ENCODE results near the gene IL22RA2.

IL22RA2 gene

DNA sequence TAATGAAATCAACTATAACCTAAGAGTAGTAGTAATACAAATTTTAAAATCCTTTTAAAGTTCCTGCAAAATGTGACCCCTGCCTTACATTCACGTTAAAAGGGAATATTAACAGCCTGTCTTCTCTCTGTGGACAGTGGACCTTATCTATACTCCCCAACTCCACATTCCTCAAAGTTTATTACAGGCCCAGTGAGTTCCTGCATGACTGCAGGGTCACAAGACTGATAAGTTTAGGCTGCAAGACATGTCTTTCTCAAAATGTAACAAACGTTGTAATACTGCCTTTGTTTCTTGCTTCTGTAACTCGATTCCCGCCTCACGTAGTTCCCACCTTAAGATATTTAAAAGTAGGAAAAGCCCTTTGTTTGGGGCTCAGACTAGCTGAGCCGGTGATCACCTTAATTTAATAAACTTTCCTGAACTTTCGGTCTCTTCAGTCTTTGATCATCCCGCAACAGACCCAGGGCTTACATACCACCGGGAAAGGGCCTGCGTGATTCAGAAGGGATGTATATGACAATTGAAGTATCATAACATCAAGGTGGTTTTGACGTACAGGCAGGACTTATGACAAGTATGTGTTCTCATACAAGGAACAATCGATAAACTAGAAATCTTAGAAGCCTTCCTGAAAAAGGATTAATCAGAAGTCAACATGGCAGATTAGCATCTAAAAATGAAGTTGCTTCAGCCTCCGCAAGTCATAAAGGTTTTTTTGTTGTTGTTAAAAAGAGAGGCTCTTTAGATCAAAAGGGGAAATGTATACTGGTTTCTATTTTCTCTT lies 3.0 kb downstream of the IL22RA2 start:
- Mint-ChIP-seq H3K4me3 (no peak overlapping the region), H3K9me3 (peaks cover 9% of the 10 kb centered on the region), H3K4me1 (ENCODE audit: low read depth) (peaks cover 45% of the 10 kb centered on the region), H3K27me3 (no peaks in the 10 kb centered on the region), H3K36me3 (ENCODE audit: low read depth) (peaks cover 6% of the 10 kb centered on the region), H3K27ac (no peak overlapping the region)
- intact Hi-C loops (cut with micrococcal nuclease) = no loop called here

DNA sequence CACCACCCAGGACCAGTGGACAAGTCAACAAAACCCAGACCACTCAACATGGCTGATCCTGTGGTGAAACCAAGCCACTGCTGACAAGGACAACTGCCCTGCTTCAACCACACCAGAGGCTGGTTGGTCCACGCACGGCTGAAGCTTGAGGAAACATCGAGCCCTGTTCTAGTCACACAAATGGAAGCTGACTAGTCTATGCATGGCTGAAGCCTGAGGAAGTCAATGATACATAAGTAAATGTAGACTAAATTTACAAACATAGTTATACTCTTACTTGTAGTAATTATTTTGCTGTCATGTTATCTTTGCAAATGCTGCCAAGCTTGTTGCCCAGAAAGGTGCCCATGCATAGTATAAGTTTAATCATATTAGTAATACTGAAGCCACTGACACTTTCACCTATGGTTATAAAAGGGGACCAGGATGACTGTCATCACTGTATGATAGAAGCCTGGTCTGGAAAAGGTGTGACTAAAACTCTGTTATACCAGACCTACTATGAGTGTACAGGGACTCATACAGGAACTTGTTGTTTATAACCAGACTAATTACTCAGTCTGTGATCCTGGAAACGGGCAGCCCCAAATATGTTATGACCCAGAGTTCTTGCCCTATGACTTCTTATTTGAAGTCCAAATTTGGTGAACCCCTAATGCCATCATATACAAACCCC lies 5.6 kb downstream of the IL22RA2 start:
- Mint-ChIP-seq H3K27ac (peak overlapping the region; percentile 13), H3K9me3 (peaks cover 18% of the 10 kb centered on the region), H3K4me3 (no peak overlapping the region), H3K27me3 (no peaks in the 10 kb centered on the region), H3K36me3 (ENCODE audit: low read depth) (peaks cover 12% of the 10 kb centered on the region), H3K4me1 (ENCODE audit: low read depth) (peaks cover 61% of the 10 kb centered on the region)
- intact Hi-C loops (cut with micrococcal nuclease) = no loop called here

DNA sequence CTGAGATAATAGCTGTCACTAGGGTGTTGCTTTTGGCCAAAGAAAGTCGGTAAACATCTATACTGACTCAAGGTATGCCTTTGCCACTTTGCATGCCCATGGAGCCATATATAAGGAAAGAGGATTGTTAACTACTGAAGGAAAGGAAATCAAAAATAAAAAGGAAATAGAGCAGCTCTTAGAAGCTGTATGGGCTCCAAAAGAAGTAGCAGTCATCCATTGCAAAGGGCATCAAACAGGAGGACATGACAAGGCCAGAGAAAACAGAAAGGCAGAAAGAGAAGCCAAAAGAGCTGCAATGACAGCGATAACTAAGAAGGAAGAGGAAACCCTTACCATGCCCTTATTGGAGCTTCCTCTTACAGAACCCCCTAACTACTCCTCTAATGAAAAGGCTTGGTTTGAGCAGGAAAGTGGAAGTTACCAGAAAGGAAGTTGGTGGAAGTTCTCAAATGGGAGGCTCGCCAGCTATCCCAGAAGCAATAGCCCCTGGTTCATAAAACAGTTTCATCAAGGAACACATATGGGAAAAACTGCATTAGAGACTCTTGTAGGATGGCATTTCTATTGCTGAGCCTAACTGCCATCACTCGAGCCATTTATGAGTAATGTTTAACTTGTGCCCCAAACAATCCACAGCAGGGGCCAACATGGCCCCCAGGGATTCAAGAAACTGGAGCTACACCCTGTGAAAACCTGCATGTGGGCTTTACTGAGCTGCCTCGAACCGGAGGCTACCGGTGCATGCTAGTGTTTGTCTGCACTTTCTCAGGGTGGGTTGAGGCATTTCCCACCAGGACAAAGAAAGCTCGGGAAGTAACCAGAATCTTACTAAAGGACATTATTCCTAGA lies 7.0 kb downstream of the IL22RA2 start:
- intact Hi-C loops (cut with micrococcal nuclease) = no loop called here
- H3K36me3 Mint-ChIP-seq (ENCODE audit: low read depth) = peaks cover 12% of the 10 kb centered on the region
- peaks cover 2% of the 10 kb centered on the region for H3K27me3 Mint-ChIP-seq
- peaks cover 18% of the 10 kb centered on the region for H3K9me3 Mint-ChIP-seq
- H3K4me1 Mint-ChIP-seq (ENCODE audit: low read depth) = peaks cover 61% of the 10 kb centered on the region
- H3K4me3 Mint-ChIP-seq = no peak overlapping the region
- H3K27ac Mint-ChIP-seq = peak overlapping the region; percentile 77

DNA sequence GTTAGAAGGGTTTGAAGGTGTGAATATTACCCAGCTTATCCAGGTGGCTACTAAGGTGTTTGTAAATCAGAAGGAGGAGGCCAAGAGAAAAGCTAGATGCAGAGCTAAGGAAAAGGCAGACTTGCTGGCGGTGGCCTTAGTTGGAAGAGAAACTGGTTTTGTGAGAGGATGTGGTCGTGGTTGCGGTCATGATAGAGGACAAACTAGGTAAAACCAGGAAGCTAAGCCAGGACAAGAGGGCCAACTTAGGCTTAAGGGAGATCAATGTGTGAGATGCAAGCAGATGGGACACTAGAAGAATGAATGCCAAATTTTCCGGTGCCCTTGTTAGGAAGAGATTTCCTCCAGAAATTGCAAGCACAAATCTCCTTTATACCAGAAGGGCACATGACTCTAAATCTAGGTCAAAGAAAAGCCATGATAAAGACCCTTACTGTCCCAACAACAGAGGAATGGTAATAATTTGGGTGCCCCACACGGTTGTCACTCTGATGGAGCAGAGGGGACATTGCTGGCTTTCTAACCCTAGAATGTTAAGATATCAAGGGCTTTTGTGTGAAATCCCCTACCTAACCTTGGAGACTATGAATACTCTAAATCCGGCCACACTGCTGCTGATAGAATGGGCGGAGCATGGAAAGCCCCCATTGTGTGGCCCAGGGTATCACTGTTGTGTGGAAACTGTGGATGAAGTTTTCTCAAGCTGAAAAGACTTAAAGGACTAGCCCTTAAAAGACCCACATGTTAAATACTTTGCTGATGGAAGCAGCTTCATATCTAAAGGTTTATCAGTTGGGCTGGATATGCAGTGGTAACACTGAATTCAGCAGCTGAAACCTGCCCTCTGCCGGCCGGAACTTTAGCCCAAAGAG lies 7.8 kb downstream of the IL22RA2 start:
- Mint-ChIP-seq H3K36me3 (ENCODE audit: low read depth) (peaks cover 12% of the 10 kb centered on the region), H3K4me3 (no peak overlapping the region), H3K27me3 (peaks cover 2% of the 10 kb centered on the region), H3K4me1 (ENCODE audit: low read depth) (peaks cover 59% of the 10 kb centered on the region), H3K27ac (peak overlapping the region; percentile 77), H3K9me3 (peaks cover 18% of the 10 kb centered on the region)
- intact Hi-C loops (cut with micrococcal nuclease) = no loop called here

DNA sequence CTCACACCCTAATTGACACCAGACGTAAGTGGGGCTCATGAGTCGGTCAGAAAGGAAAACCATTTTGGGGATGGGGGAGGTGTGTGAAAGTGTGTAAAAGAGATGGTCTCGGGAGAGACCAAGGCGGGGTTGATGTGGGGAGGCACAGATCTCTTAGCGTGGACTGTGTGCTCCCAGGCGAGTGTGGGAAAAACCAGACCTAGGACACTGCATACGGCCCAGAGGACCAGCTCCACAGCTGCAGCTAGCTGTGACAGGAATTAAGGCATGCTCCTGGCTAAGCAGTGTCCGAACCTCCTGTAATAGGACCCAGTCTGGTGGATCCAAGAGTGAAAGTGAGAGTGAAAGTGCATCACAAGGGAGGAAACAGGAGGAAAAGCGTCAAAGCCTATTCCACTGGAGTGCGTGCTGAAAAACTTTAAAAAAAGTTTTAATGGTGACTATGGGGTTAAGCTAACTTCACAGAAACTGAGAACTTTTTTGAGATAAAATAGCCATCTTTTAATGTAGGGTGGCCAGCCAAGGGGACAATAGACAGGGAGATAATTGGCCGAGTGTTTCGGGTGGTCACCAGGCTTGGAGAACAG lies 9.6 kb downstream of the IL22RA2 start:
- Mint-ChIP-seq H3K27ac (peak overlapping the region; percentile 77), H3K4me1 (ENCODE audit: low read depth) (peaks cover 66% of the 10 kb centered on the region), H3K9me3 (peaks cover 9% of the 10 kb centered on the region), H3K27me3 (peaks cover 2% of the 10 kb centered on the region), H3K4me3 (no peak overlapping the region), H3K36me3 (ENCODE audit: low read depth) (peaks cover 6% of the 10 kb centered on the region)
- intact Hi-C loops (cut with micrococcal nuclease) = no loop called here

DNA sequence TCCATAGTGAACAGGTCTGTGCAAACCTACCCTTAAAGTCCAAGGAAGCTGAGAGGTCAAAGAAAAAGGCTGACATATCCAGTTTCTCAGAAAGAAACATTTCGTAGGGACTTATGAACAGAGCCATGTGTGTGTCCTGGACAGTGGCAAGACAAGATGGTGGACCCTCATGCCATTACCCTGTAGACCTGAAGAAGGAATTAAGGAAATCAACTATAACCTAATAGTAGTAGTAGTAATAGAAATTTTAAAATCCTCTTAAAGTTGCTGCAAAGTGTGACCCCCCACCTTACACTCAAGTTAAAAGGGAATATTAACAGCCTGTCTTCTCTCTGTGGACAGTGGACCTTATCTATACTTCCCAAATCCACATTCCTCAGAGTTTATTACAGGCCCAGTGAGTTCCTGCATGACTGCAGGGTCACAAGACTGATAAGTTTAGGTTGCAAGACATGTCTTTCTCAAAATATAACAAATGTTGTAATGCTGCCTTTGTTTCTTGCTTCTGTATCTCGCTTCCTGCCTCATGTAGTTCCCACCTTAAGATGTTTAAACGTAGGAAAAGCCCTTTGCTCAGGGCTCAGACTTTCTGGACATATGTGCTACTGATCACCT lies 10.6 kb downstream of the IL22RA2 start:
- H3K4me1 Mint-ChIP-seq (ENCODE audit: low read depth) = peaks cover 67% of the 10 kb centered on the region
- H3K27ac Mint-ChIP-seq = peak overlapping the region; percentile 77
- no peak overlapping the region for H3K4me3 Mint-ChIP-seq
- intact Hi-C loops (cut with micrococcal nuclease) = no loop called here
- H3K9me3 Mint-ChIP-seq = peaks cover 9% of the 10 kb centered on the region
- H3K36me3 Mint-ChIP-seq (ENCODE audit: low read depth) = peaks cover 6% of the 10 kb centered on the region
- H3K27me3 Mint-ChIP-seq = peaks cover 2% of the 10 kb centered on the region

DNA sequence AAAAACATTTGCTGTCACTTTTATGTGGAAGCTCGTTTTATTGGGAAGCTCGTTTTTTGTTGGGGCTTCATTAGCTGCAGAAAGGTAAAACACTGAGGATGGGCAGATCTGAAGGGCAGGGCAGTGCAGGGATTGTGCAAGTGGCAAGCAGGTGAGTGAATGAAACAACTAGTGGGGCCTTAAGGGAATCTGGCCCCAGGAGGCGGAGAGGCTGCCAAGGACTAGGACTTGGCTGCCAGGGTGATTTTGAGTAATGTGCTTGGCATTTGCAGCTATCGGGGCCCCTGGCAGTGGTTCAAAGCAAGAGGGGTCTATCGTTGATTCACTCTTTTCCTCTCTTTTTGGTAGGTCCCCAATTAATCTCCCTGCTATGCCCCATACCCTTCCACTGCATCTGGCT lies 11.5 kb downstream of the IL22RA2 start:
- peaks cover 67% of the 10 kb centered on the region for H3K4me1 Mint-ChIP-seq (ENCODE audit: low read depth)
- intact Hi-C loops (cut with micrococcal nuclease) = no loop called here
- peak overlapping the region; percentile 44 for H3K27ac Mint-ChIP-seq

DNA sequence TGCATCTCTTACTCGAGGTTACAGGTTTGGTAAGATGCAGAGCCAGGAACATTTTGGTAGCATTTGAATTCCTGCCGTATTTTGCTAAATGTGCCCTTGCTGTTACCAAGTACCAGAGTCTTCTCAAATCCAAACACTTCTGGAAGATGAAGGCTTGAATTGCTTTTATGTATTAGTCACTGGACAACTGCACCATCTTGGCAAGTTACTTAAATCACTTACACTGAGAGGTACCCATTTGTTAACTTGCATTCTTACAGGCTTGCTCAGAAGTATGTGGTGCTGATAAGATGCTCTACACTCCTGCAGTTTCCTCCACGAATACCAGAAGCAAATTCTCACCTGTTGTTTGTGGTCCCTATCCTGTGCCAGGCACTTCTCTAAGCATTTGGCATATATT lies 12.7 kb downstream of the IL22RA2 start:
- peaks cover 2% of the 10 kb centered on the region for H3K27me3 Mint-ChIP-seq
- H3K36me3 Mint-ChIP-seq (ENCODE audit: low read depth) = peaks cover 6% of the 10 kb centered on the region
- no peak overlapping the region for H3K4me3 Mint-ChIP-seq
- intact Hi-C loops (cut with micrococcal nuclease) = no loop called here
- no peak overlapping the region for H3K27ac Mint-ChIP-seq
- H3K4me1 Mint-ChIP-seq (ENCODE audit: low read depth) = peaks cover 70% of the 10 kb centered on the region
- peaks cover 9% of the 10 kb centered on the region for H3K9me3 Mint-ChIP-seq

More for the DNA sequence above, 11.5 kb downstream of the IL22RA2 start:
- peaks cover 6% of the 10 kb centered on the region for H3K36me3 Mint-ChIP-seq (ENCODE audit: low read depth)
- peaks cover 2% of the 10 kb centered on the region for H3K27me3 Mint-ChIP-seq
- H3K9me3 Mint-ChIP-seq = peaks cover 9% of the 10 kb centered on the region
- no peak overlapping the region for H3K4me3 Mint-ChIP-seq

DNA sequence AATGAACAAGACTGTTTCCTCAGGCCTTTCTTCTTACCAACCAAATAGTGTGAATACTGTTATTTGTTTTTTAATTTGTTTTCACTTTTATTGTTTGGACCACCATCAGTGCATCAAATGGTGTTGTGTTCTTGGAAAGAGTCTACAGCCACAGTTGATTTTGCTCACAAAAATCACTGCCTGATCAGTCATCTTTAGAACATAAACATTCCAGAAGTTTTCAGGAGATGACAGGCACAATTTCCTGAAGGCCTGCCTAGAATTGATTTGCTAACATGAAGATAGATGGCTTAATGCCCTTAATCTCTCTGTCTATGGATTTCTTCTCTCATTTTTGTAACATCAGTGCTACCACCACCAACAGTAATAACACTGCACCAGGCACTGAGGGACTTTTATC lies 13.5 kb downstream of the IL22RA2 start:
- Mint-ChIP-seq H3K36me3 (ENCODE audit: low read depth) (peaks cover 6% of the 10 kb centered on the region), H3K27ac (no peak overlapping the region), H3K4me1 (ENCODE audit: low read depth) (peaks cover 70% of the 10 kb centered on the region), H3K4me3 (no peak overlapping the region), H3K27me3 (peaks cover 2% of the 10 kb centered on the region), H3K9me3 (peaks cover 9% of the 10 kb centered on the region)
- intact Hi-C loops (cut with micrococcal nuclease) = loop anchor here (5.0 kb wide), 1 partner anchor 32 kb away; no protein-coding TSS in a partner anchor

DNA sequence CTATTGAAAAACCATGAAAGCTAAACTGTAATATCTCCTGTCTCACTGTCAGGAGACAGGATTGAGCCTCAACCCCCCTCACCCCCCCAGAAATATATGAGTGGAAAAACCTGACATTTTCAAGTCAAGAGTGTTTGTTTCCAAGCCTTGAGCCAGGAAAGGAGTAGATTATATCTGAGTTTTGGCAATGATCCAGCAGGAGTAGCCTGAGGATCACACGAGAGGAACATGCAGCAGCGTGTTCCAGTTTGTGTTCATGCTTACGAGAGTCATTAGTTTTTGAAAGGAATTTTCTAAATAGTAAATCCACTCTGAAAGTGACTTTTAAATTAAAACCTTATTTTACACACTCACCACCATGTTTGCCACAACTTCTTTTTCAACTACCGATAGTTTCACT lies 15.8 kb downstream of the IL22RA2 start:
- intact Hi-C loops (cut with micrococcal nuclease) = loop anchor here (5.0 kb wide), 1 partner anchor 35 kb away; no protein-coding TSS in a partner anchor
- peaks cover 2% of the 10 kb centered on the region for H3K27me3 Mint-ChIP-seq
- H3K9me3 Mint-ChIP-seq = no peaks in the 10 kb centered on the region

DNA sequence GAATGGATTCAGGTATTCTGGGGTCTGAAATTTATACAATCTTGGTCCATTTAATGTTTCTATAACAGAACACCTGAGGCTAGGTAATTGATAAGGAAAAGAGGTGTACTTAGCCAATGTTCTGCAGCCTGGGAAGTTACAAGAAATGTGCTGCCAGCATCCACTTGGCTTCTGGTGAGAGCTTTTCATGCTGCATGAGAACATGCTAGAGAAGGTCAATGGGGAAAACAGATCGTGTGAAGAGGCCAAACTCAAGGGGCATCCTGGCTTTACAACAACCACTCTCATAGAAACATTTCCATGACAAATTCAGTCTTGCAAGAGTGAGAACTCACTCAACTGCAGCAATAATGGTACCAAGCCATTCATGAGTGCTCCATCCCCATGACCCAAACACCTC lies 16.8 kb downstream of the IL22RA2 start:
- Mint-ChIP-seq H3K4me1 (ENCODE audit: low read depth) (peaks cover 55% of the 10 kb centered on the region), H3K36me3 (ENCODE audit: low read depth) (no peaks in the 10 kb centered on the region), H3K27ac (no peak overlapping the region), H3K4me3 (no peak overlapping the region), H3K27me3 (no peaks in the 10 kb centered on the region), H3K9me3 (no peaks in the 10 kb centered on the region)
- intact Hi-C loops (cut with micrococcal nuclease) = loop anchor here (5.0 kb wide), 1 partner anchor 36 kb away; no protein-coding TSS in a partner anchor

More for the DNA sequence above, 15.8 kb downstream of the IL22RA2 start:
- H3K36me3 Mint-ChIP-seq (ENCODE audit: low read depth) = no peaks in the 10 kb centered on the region
- H3K27ac Mint-ChIP-seq = no peak overlapping the region
- no peak overlapping the region for H3K4me3 Mint-ChIP-seq
- peaks cover 65% of the 10 kb centered on the region for H3K4me1 Mint-ChIP-seq (ENCODE audit: low read depth)

DNA sequence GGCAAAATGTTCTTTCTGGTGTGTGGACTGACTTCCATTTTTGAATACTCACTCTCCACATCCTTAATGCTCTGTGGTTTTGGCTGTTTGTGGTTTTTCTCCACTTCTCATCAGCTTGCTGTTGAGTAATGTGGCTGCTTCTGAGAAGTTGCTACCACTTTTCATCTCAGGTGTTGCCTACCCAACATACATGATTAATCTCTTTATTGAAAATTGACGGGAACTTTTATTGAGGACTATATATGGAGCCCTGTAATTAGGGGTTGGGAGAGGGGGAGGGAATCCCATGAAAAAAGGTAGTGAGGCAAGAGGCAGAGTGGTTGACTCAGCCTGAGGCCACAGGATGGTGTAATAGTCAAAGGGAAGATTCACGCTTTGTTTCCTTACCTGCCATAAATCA lies 17.6 kb downstream of the IL22RA2 start:
- Mint-ChIP-seq H3K36me3 (ENCODE audit: low read depth) (no peaks in the 10 kb centered on the region), H3K27me3 (no peaks in the 10 kb centered on the region), H3K4me1 (ENCODE audit: low read depth) (peaks cover 47% of the 10 kb centered on the region), H3K4me3 (no peak overlapping the region), H3K9me3 (no peaks in the 10 kb centered on the region), H3K27ac (peak overlapping the region; percentile 57)
- intact Hi-C loops (cut with micrococcal nuclease) = loop anchor here (5.0 kb wide), 1 partner anchor 36 kb away; no protein-coding TSS in a partner anchor
